Putamen (tissue), 1 donor: ENCODE results near the gene EIF4G3.
A peak's percentile ranks its signal among the peaks of the same experiment; 100 is the strongest.
"Not testable (repeated sequence)": the region's sequence is repeated elsewhere in the genome, so short reads cannot be mapped to it uniquely, and the experiment has no call there.

ENCODE experiments used
- DNase-seq: peaks from one replicate; pipeline ENCODE4 v3.0.0-alpha.2; 2016; ENCODE audit warnings: low spot score

EIF4G3 gene

GRCh38 chr1:21106238-21106637 lies 70.5 kb downstream of the EIF4G3 start:
- no peak for DNase-seq

GRCh38 chr1:21105807-21106206 lies 70.9 kb downstream of the EIF4G3 start:
- DNase-seq, result no peak

- no peak for DNase-seq
Observed at GRCh38 chr1:21104683-21105082, 72.0 kb downstream of the EIF4G3 start.

- no peak for DNase-seq
Observed at GRCh38 chr1:21100481-21100921, 76.2 kb downstream of the EIF4G3 start.

GRCh38 chr1:21099869-21100131 lies 76.9 kb downstream of the EIF4G3 start:
- no peak for DNase-seq

- DNase-seq, result no peak
Observed at GRCh38 chr1:21099034-21099868, 77.4 kb downstream of the EIF4G3 start.

- no peak for DNase-seq
Observed at GRCh38 chr1:21098186-21098915, 78.3 kb downstream of the EIF4G3 start.

- no peak for DNase-seq
Observed at GRCh38 chr1:21097729-21098128, 79.0 kb downstream of the EIF4G3 start.

GRCh38 chr1:21095976-21096375 lies 80.7 kb downstream of the EIF4G3 start:
- DNase-seq, result no peak

GRCh38 chr1:21094282-21094681 lies 82.4 kb downstream of the EIF4G3 start:
- DNase-seq, result not testable (repeated sequence)

GRCh38 chr1:21093271-21093958 lies 83.3 kb downstream of the EIF4G3 start:
- DNase-seq, result not testable (repeated sequence)

- DNase-seq, result not testable (repeated sequence)
Observed at GRCh38 chr1:21092545-21092944, 84.2 kb downstream of the EIF4G3 start.

- DNase-seq, result not testable (repeated sequence)
Observed at GRCh38 chr1:21091053-21091690, 85.5 kb downstream of the EIF4G3 start.

GRCh38 chr1:21090463-21090862 lies 86.2 kb downstream of the EIF4G3 start:
- DNase-seq, result no peak

GRCh38 chr1:21089731-21090130 lies 87.0 kb downstream of the EIF4G3 start:
- no peak for DNase-seq

- no peak for DNase-seq
Observed at GRCh38 chr1:21089299-21089698, 87.4 kb downstream of the EIF4G3 start.

- no peak for DNase-seq
Observed at GRCh38 chr1:21084111-21084810, 92.4 kb downstream of the EIF4G3 start.

- no peak for DNase-seq
Observed at GRCh38 chr1:21082073-21082472, 94.6 kb downstream of the EIF4G3 start.

GRCh38 chr1:21077085-21077484 lies 99.6 kb downstream of the EIF4G3 start:
- DNase-seq, result no peak

- peak; percentile 18 for DNase-seq
Observed at GRCh38 chr1:21072721-21073120, 104.0 kb downstream of the EIF4G3 start.

- no peak for DNase-seq
Observed at GRCh38 chr1:21069549-21069948, 107.1 kb downstream of the EIF4G3 start.

GRCh38 chr1:21068937-21069336 lies 107.8 kb downstream of the EIF4G3 start:
- DNase-seq, result no peak
